Dedifferentiated amniotic fluid mesenchymal stem cell (primary cell): Measurements from ENCODE around the gene COPS9.

Experiments
- DNase-seq: peaks from one replicate; pipeline ENCODE4 v3.0.0-alpha.2; 2016; ENCODE audit errors: extremely low spot score

Gene COPS9

GRCh38 chr2:240147911-240148587, 11.9 kb upstream of the COPS9 start:
- no peak for DNase-seq

GRCh38 chr2:240147382-240147781, 11.3 kb upstream of the COPS9 start:
- DNase-seq = no peak

GRCh38 chr2:240146627-240147278, 10.6 kb upstream of the COPS9 start:
- no peak for DNase-seq

GRCh38 chr2:240146141-240146561, 10.0 kb upstream of the COPS9 start:
- no peak for DNase-seq

DNA sequence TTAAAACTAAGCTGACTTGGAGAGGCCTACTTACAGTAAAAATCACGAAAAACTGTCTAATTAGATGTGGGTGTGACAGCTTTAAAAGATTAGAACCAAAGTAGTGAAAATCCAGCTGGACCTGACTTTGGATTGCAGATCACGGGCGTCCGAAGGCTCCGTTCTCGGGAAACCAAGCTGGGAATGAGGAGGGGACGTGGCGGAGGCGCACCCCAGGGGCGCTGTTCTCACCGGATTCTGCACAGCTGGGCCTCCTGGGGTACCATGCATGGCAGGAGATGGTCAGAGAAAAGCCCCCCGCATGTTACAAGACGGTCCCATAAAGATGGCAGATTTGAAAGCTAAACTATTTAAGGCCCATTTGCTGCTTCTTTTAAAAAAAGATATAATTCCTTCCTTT, 9.4 kb upstream of the COPS9 start:
- no peak for DNase-seq

GRCh38 chr2:240144649-240145261, 8.7 kb upstream of the COPS9 start:
- no peak for DNase-seq

- DNase-seq = peak; percentile 30
Measured at GRCh38 chr2:240143801-240144648, 7.9 kb upstream of the COPS9 start.

DNA sequence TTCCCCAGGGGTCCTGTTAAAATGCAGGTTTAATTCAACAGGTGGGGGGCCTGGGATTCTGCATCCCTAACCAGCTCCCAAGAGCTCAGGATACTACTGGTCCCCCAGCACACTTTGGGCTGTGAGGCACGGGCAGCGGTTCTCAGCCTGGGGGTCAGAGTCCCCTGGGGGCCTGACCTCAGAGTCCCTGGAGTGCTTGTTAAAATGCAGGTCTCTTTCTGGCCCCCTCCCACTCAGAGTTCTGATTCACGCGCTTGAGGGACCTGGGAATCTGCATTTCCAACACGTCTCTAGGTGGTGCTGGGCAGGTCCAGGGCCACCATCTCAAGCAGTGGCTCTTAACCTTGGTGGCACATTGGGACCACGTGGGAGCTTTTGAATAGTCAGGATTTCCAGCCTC, 7.2 kb upstream of the COPS9 start:
- no peak for DNase-seq

DNA sequence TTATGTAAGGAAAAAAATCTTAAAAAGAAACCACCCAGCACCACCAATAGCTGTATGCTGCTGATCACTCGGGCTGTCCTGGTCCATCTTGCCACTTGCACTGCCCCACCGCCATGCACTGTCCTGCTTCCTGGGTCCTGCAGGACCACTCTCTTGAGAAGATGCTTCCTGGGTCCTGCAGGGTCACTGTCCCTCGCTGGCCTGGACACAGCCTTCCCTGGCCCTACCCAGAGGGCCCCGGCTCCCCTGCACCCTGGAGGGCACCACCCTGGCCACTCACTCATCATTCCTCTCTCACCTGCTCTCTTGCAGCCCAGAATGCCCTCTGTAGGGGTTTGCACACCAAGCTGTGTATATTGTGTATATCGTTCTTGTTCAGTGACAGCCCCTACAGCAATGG, 6.8 kb upstream of the COPS9 start:
- no peak for DNase-seq

GRCh38 chr2:240142256-240142775, 6.2 kb upstream of the COPS9 start:
- no peak for DNase-seq

DNA sequence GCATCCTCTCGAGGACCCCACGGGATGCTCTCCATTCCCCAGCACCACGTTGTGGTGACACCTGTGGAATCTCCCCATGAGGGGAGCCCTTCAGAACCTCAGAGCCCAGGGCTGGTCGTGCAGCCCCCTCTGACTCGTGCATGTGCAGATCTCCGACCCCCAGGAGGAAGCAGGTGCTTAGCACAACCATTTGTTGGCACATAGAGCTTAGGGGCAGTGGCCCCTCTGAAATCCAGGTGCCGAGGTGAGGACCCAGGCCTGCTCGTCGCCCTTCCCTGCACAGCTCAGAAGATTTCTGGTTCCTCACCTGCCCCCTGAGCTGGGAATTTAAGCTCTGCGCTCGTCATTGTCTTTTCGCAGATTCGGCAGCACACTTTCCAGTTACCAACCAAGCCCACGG, 5.6 kb upstream of the COPS9 start:
- DNase-seq = no peak

DNA sequence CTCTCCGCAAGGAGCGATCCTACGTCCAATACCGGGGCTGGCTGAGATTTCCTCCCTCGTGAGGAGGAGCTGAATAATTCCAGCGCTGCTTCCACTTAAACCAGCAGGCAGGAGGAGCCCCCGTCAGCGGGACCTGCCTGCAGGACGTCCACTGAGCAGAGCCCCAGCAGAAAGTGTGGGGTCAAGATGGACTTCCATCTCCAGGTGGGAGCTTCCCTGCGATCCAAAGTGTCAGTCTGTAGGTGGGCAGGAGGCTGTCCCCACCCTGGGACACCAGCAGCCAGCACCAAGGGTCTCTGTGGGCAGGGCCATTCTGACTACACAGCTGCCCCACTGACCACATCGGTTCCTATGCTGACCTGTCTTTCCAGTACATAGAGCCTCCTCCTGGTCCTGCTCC, 4.8 kb upstream of the COPS9 start:
- DNase-seq = no peak

DNA sequence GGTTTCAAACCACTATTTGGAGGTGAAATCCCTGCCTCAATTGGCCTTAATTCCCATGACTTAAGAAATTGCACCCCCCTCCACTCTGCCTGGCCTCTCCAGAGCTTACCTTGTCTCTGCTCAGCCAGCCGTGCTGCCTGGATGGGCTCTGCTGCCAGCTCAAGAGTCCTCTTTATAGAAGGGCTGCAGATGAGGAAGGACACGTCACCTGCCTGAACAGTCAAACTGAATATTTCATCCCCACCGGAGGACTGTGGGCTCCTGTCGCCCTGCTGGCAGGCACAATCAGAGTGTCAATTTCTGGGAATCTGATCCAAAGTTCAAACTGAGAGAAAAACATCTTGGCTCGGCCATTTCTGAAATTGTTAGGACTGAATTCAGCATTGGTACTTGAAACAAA, 4.4 kb upstream of the COPS9 start, which contains the start of gene OTOS:
Gene OTOS, minus strand, starts transcription at position 148 of the 400 bp plus-strand sequence. CDS start 332 bp downstream, outside the sequence.
- no peak for DNase-seq

GRCh38 chr2:240139666-240140393, 3.7 kb upstream of the COPS9 start:
- DNase-seq = no peak

DNA sequence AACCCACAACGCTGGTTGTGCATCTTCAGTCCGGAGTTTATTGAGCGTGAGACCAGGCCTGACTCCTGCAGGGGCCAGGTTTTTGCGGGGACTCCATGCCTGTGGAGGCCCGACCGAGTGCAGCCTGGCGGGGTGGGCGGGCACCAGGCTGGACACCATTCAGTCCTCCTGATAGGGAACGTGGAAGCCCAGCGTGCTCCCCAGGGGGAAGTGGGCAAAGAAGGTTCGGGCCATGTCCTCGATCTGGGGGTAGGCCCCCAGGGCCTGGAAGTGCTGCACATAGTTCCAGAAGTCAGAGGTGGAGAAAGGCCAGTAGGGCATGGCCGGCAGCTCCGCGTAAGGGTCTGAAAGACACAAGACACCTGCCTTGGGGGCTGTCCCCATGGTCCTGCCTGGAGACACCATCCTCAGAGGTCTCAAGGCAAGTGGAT, 2.9 kb upstream of the COPS9 start:
- DNase-seq = no peak

- no peak for DNase-seq
Measured at GRCh38 chr2:240138254-240138984, 2.3 kb upstream of the COPS9 start.

- DNase-seq = no peak
Measured at GRCh38 chr2:240137596-240138253, 1.6 kb upstream of the COPS9 start.

GRCh38 chr2:240136671-240137292, 677 bp upstream of the COPS9 start:
- no peak for DNase-seq

DNA sequence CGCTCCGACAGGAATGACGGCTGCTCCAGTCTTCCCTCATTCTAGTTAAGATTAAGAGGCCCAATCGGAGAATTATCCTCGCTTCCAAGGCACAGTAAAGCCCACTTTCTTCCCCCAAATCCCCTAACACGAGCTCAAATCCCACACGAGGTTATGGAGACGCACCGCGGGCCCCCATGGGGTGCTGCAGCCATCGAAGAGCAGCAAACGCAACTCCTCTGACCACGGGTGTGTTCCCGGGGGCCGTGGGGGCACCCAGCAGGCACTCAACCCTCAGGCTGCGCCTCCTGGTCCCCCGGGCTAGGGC, 446 bp downstream of the COPS9 start:
- no peak for DNase-seq
